Gastrocnemius medialis (tissue), 4 donors: ENCODE data around the gene DCP1A. TPM values are rescaled to one million over a fixed set of nuclear protein-coding genes. Genes with fewer than 3 reads are reported as not detected.
"Not testable (repeated sequence)": the region's sequence is repeated elsewhere in the genome, so short reads cannot be mapped to it uniquely, and the experiment has no call there.

Experiments
- ATAC-seq, 2 donors: fragments of 150-250 bp; one replicate each; pipeline ENCODE4 v1.9.1; 2016
- DNase-seq, 2 donors: peaks; one replicate each; pipeline ENCODE4 v3.0.0-alpha.2; 2019
- H3K27ac ChIP-seq, 4 donors: fragments of 200-600 bp; sonication (generic); 1 replicate in 1 of 4; 2 replicates in 3 of 4; pipeline ENCODE4 v1.5.1; 2016 to 2018; ENCODE audit warnings: mild to moderate bottlenecking in 2 of 4, moderate library complexity in 1 of 4
- H3K27me3 ChIP-seq, 3 donors: fragments of 200-600 bp; sonication (generic) in 2 of 3; 1 replicate in 1 of 3; 2 replicates in 2 of 3; pipeline versions ENCODE4 v1.5.1 to v1.6.0; 2016 to 2019; ENCODE audit warnings: mild to moderate bottlenecking in 1 of 3, moderate library complexity in 1 of 3
- H3K36me3 ChIP-seq, 2 donors: fragments of 200-600 bp; sonication (generic) in 1 of 2; one replicate each; pipeline ENCODE4 v1.5.1; 2017 to 2018
- H3K4me1 ChIP-seq, 2 donors: fragments of 200-600 bp; sonication (generic) in 1 of 2; one replicate each; pipeline ENCODE4 v1.5.1; 2016 to 2017; ENCODE audit warnings: mild to moderate bottlenecking in 2 of 2
- H3K4me3 ChIP-seq, 4 donors: fragments of 200-600 bp; sonication (generic) in 3 of 4; 1 replicate in 1 of 4; 2 replicates in 3 of 4; pipeline ENCODE4 v1.5.1; 2016 to 2019; ENCODE audit warnings: mild to moderate bottlenecking in 2 of 4
- H3K9me3 ChIP-seq, 3 donors: fragments of 200-600 bp; sonication (generic) in 2 of 3; 1 replicate in 1 of 3; 2 replicates in 2 of 3; pipeline ENCODE4 v1.5.1; 2016 to 2019
- POLR2A ChIP-seq, 2 donors: fragments of 450-650 bp; IDR thresholded peaks; one replicate each; pipeline ENCODE4 v1.6.1; 2017; ENCODE audit warnings: antibody characterized with exemption in 2 of 2, mild to moderate bottlenecking in 2 of 2, moderate library complexity in 2 of 2
- in situ Hi-C, 4 donors: fragments of 200-750 bp; cut with MboI; loops; one replicate each; pipeline versions ENCODE4 v1.15.0 to v1.8.0; 2017; ENCODE audit warnings: low sequenced_read_pairs in 4 of 4
- intact Hi-C: fragments of 100-400 bp; cut with DNase I; formaldehyde crosslinking; loops from one replicate; pipeline ENCODE4 v1.15.1; 2023; ENCODE audit warnings: low total_unique reads
- total RNA-seq, 4 donors: library from RNA; depleted of rRNA; stranded (reverse); fragments of >200 nt; gene quantifications; one replicate each; pipeline versions ENCODE4 v1.1.0 to v1.2.3, GENCODE V29; 2016
- TF ChIP-seq, protein P1 (sequence below), 5 experiments: fragments of 450-650 bp in 3 of 5; fragments of 200-600 bp in 2 of 5; sonication (generic) in 2 of 5; IDR thresholded peaks in 4 of 5; conservative IDR thresholded peaks in 1 of 5; 1 replicate in 4 of 5; 2 replicates in 1 of 5; pipeline ENCODE4 v1.5.1; 2016 to 2019; ENCODE audit warnings: antibody characterized with exemption in 5 of 5, mild to moderate bottlenecking in 3 of 5, moderate library complexity in 3 of 5

The DCP1A gene
- total RNA-seq, 4 donors from 2014 or later = 10.9 to 18.4 (median 15.2) TPM

DNA sequence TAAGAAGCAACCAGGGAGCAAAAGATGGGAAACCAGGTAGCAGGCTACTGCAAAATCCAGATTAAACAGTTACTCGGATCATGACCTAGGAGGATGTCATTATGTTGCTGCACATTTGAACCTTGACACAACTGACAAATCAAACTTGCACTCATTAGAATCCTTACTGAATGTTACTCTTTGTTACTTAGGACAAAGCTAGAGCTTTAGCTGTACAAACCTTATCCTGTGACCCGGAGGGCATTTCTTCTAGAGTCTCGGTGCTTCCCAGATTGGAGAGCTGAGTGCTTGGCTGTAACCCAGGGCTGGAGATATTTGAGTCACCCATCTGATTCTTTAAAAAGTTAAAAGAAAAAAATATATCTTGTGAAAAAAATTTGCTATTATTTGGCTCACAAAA lies 43.4 kb downstream of the DCP1A start:
- no peaks in the 10 kb centered on the region for H3K27me3 ChIP-seq
- DNase-seq (no peak), ATAC-seq (no peak)
- TF ChIP-seq, protein P1, sequence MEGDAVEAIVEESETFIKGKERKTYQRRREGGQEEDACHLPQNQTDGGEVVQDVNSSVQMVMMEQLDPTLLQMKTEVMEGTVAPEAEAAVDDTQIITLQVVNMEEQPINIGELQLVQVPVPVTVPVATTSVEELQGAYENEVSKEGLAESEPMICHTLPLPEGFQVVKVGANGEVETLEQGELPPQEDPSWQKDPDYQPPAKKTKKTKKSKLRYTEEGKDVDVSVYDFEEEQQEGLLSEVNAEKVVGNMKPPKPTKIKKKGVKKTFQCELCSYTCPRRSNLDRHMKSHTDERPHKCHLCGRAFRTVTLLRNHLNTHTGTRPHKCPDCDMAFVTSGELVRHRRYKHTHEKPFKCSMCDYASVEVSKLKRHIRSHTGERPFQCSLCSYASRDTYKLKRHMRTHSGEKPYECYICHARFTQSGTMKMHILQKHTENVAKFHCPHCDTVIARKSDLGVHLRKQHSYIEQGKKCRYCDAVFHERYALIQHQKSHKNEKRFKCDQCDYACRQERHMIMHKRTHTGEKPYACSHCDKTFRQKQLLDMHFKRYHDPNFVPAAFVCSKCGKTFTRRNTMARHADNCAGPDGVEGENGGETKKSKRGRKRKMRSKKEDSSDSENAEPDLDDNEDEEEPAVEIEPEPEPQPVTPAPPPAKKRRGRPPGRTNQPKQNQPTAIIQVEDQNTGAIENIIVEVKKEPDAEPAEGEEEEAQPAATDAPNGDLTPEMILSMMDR (IDR thresholded peaks at IDR 0.05 in 4 of 5, conservative IDR thresholded peaks at IDR 0.05 in 1 of 5) = no peak
- TF ChIP-seq POLR2A (IDR thresholded peaks at IDR 0.05) = no peak
- H3K4me1 ChIP-seq = peaks cover 10 to 19% of the 10 kb centered on the region in 2 donors
- in situ Hi-C loops (loop anchor here in 1 of 4 donors (5.0 kb wide), 1 partner anchor 408 kb away; no protein-coding TSS in a partner anchor), intact Hi-C loops (loop anchor here (2.0 to 10.0 kb wide), 4 partner anchors 43 to 381 kb away; partner anchors contain the start of genes CACNA1D and DCP1A)
- peaks cover 0 to 40% of the 10 kb centered on the region in 2 donors for H3K36me3 ChIP-seq
- no peak overlapping the region for H3K4me3 ChIP-seq
- H3K27ac ChIP-seq = peak overlapping the region; percentile 71 to 81 (median 76)
- H3K9me3 ChIP-seq = no peaks in the 10 kb centered on the region

DNA sequence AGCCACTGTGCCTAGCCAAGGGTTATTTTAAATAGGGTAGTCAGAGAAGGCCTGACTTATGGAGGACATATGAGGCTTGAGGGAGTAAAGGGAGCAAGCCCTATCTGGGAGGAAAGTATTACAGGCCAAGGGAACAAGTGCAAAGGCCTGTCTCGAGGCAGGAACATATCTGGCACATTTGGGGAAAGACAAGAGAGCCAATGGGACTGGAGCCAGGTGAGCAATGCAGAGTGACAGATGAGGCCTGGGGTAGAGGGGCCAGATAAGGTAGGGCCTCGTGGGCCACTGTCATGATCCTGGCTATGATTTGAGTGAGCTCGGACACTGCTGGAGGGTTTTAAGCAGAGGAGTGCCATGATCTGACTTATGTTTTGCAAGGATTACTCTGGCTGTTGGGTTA lies 43.8 kb downstream of the DCP1A start:
- H3K27ac ChIP-seq = peak overlapping the region; percentile 71 to 81 (median 76)
- intact Hi-C loops = loop anchor here (2.0 to 10.0 kb wide), 4 partner anchors 43 to 381 kb away; partner anchors contain the start of genes CACNA1D and DCP1A
- peak; percentile 90 for ATAC-seq
- in situ Hi-C loops = loop anchor here in 1 of 4 donors (5.0 kb wide), 1 partner anchor 409 kb away; no protein-coding TSS in a partner anchor
- no peak overlapping the region for H3K4me3 ChIP-seq
- H3K4me1 ChIP-seq = peaks cover 10 to 19% of the 10 kb centered on the region in 2 donors
- TF ChIP-seq, protein P1 (IDR thresholded peaks at IDR 0.05 in 4 of 5, conservative IDR thresholded peaks at IDR 0.05 in 1 of 5) = no peak
- H3K27me3 ChIP-seq = no peaks in the 10 kb centered on the region
- DNase-seq = peak; percentile 41 to 89
- H3K9me3 ChIP-seq = no peaks in the 10 kb centered on the region
- peaks cover 0 to 40% of the 10 kb centered on the region in 2 donors for H3K36me3 ChIP-seq

DNA sequence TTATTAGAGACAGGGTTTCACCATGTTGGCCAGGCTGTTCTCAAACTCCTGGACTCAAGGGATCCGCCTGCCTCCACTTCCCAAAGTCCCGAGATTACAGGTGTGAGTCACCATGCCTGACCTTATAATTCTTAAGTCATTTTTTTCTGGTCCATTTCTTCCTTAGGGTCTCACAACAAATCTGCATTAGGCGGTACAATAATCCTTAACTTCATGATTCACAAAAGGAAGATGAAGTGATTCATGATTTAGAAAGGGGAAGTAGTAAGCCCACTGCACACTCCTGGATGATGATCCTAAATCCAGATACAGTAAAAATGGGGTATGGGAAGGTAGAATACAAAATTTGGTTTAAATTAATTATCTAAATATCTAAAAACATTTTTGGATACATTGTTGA lies 46.5 kb downstream of the DCP1A start:
- TF ChIP-seq, protein P1 (IDR thresholded peaks at IDR 0.05 in 4 of 5, conservative IDR thresholded peaks at IDR 0.05 in 1 of 5) = no peak
- no peak for TF ChIP-seq POLR2A (IDR thresholded peaks at IDR 0.05)
- H3K4me1 ChIP-seq = peaks cover 13 to 27% of the 10 kb centered on the region in 2 donors
- no peak overlapping the region for H3K27ac ChIP-seq
- intact Hi-C loops = loop anchor here (5.0 to 10.0 kb wide), 3 partner anchors 189 to 384 kb away; partner anchors contain the start of gene CACNA1D
- H3K4me3 ChIP-seq = no peak overlapping the region
- H3K36me3 ChIP-seq = peaks cover 0 to 35% of the 10 kb centered on the region in 2 donors
- H3K27me3 ChIP-seq = no peaks in the 10 kb centered on the region
- ATAC-seq (no peak), DNase-seq (no peak)
- in situ Hi-C loops = loop anchor here in 1 of 4 donors (5.0 kb wide), 1 partner anchor 411 kb away; no protein-coding TSS in a partner anchor
- no peaks in the 10 kb centered on the region for H3K9me3 ChIP-seq

DNA sequence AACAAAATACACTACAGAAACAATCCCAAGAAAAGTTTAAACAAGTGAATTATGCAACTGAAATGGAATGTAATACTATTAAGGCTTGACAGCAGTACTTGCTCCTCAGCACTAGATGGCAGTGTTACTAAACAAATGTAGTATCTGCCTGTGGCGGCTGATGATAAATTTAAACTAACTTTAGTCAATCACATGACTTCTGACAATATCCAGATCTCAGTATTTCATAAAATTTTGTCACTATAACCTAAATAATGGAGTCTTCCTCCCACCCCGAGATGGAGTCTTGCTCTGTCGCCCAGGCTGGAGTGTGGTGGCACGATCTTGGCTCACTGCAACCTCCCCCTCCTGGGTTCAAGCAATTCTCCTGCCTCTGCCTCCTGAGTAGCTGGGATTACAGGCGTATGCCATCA lies 47.7 kb downstream of the DCP1A start:
- DNase-seq, H3K27me3 ChIP-seq, H3K9me3 ChIP-seq, H3K4me3 ChIP-seq: not testable (repeated sequence)
- peaks cover 19 to 31% of the 10 kb centered on the region in 2 donors for H3K4me1 ChIP-seq
- H3K36me3 ChIP-seq = peaks cover 0 to 35% of the 10 kb centered on the region in 2 donors
- peak; percentile 46 to 51 for ATAC-seq
- in situ Hi-C loops = loop anchor here (5.0 to 10.0 kb wide), 3 partner anchors 405 to 415 kb away; no protein-coding TSS in a partner anchor
- TF ChIP-seq, protein P1 (IDR thresholded peaks at IDR 0.05 in 4 of 5, conservative IDR thresholded peaks at IDR 0.05 in 1 of 5) = peak; percentile 80 to 91 (median 86)
- H3K27ac ChIP-seq = peak overlapping the region; percentile 40 to 74 (median 46)
- intact Hi-C loops = loop anchor here (1.0 to 10.0 kb wide), 4 partner anchors 187 to 411 kb away; partner anchors contain the start of gene CACNA1D
